Esophagus muscularis mucosa (tissue), 4 donors: ENCODE measurements around the gene EXOC6B. TPM values are rescaled to one million over a fixed set of nuclear protein-coding genes. Genes with fewer than 3 reads are reported as not detected.

Experiments used
- DNase-seq: peaks from one replicate; pipeline ENCODE4 v3.0.0-alpha.2; 2017; ENCODE audit errors: extremely low spot score
- H3K27ac ChIP-seq, 4 donors: fragments of 200-600 bp; sonication (generic); replicated peaks in 1 of 4; 1 replicate in 3 of 4; 2 replicates in 1 of 4; pipeline ENCODE4 v1.5.1; 2016 to 2019; ENCODE audit warnings: mild to moderate bottlenecking in 1 of 4
- H3K27me3 ChIP-seq, 4 donors: fragments of 200-600 bp; sonication (generic); one replicate each; pipeline versions ENCODE4 v1.5.1 to v1.6.0; 2016 to 2019
- H3K36me3 ChIP-seq, 4 donors: fragments of 200-600 bp; sonication (generic); one replicate each; pipeline ENCODE4 v1.5.1; 2016 to 2019
- H3K4me1 ChIP-seq, 4 donors: fragments of 200-600 bp; sonication (generic); one replicate each; pipeline ENCODE4 v1.5.1; 2016 to 2019
- H3K4me3 ChIP-seq, 4 donors: fragments of 200-600 bp; sonication (generic); 1 replicate in 2 of 4; 2 replicates in 2 of 4; pipeline ENCODE4 v1.5.1; 2016 to 2019; ENCODE audit warnings: mild to moderate bottlenecking in 4 of 4, moderate library complexity in 1 of 4
- H3K9me3 ChIP-seq, 4 donors: fragments of 200-600 bp; sonication (generic); 1 replicate in 3 of 4; 2 replicates in 1 of 4; pipeline ENCODE4 v1.5.1; 2016 to 2019
- EP300 ChIP-seq: sonication (generic); formaldehyde crosslinking; IDR thresholded peaks from one replicate; pipeline ENCODE4 v1.6.1; 2017; ENCODE audit warnings: antibody characterized with exemption
- POLR2A ChIP-seq: fragments of 450-650 bp; IDR thresholded peaks from one replicate; pipeline ENCODE4 v1.6.1; 2017; ENCODE audit warnings: antibody characterized with exemption, moderate library complexity, mild to moderate bottlenecking, low read depth
- POLR2AphosphoS5 ChIP-seq, 2 donors: sonication (generic); formaldehyde crosslinking; IDR thresholded peaks; one replicate each; pipeline ENCODE4 v1.6.1; 2017; ENCODE audit warnings: antibody characterized with exemption in 2 of 2
- WGBS: methylation state at CpG from one replicate; pipeline ENCODE4 v1.1.5; 2018; 5-methylcytosine and 5-hydroxymethylcytosine counted together
- intact Hi-C: fragments of 100-400 bp; cut with DNase I; formaldehyde crosslinking; loops from one replicate; pipeline ENCODE4 v1.15.1; 2023
- total RNA-seq, 4 donors: library from RNA; depleted of rRNA; stranded (reverse); fragments of >200 nt; gene quantifications; one replicate each; pipeline versions ENCODE4 v1.1.0 to v1.2.1, GENCODE V29; 2016
- TF ChIP-seq, protein P1 (sequence below), 3 experiments: fragments of 200-600 bp in 2 of 3; fragments of 450-650 bp in 1 of 3; sonication (generic) in 2 of 3; IDR thresholded peaks; one replicate each; pipeline ENCODE4 v1.5.1; 2017 to 2019; ENCODE audit warnings: antibody characterized with exemption in 3 of 3, mild to moderate bottlenecking in 2 of 3, moderate library complexity in 1 of 3

EXOC6B gene
- total RNA-seq, 4 donors from 2014 or later = 24.5 to 45.9 (median 37.4) TPM

DNA sequence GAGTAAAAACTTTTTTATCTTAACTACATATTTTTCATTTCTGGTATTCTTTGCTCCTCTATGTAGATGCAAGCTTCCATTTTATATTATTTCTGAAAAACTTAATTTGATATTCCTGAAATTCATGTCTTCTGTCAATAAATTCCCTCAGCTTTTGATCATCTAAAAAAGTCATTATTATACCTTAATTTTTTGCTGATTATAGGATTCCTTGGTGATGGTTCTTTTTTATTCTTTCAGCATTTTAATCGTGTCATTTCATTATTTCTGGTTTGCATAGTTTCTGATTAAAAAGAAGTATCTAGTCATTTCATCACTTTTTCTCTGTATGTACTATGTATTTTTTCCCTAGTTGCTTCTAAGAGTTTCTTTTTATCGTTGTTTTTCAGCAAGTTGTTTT, 436.4 kb downstream of the EXOC6B start:
- no peaks in the 10 kb centered on the region for H3K36me3 ChIP-seq
- WGBS = 99% methylated on average over 2 of the region's 2 CpGs

DNA sequence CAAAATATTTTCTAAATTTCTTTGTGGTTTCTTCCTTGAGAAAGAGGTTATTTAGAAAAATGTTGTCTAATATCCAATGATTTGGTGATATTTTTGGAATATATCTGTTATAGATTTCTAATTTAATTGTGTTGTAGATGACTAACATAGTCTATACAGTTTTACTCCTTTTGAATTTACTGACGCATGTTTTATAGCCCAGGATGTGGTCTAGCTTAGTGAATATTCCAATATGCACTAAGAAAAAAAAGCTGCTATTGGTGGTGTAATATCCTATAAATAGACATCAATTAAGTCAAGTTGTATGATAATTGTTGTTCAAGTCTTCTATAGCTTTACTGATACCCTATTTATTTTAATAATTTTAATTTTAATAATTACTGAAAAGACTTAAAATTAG, 437.6 kb downstream of the EXOC6B start:
- peaks cover 0 to 9% (median 3%) of the 10 kb centered on the region in 4 donors for H3K9me3 ChIP-seq
- no peaks in the 10 kb centered on the region for H3K4me1 ChIP-seq
- H3K27me3 ChIP-seq = no peaks in the 10 kb centered on the region
- no peak overlapping the region for H3K27ac ChIP-seq
- DNase-seq = no peak
- 100% methylated on average over 1 of the region's 1 CpG for WGBS
- TF ChIP-seq EP300 (no peak), POLR2A (no peak), POLR2AphosphoS5 (IDR thresholded peaks at IDR 0.05) (no peak)
- TF ChIP-seq, protein P1, sequence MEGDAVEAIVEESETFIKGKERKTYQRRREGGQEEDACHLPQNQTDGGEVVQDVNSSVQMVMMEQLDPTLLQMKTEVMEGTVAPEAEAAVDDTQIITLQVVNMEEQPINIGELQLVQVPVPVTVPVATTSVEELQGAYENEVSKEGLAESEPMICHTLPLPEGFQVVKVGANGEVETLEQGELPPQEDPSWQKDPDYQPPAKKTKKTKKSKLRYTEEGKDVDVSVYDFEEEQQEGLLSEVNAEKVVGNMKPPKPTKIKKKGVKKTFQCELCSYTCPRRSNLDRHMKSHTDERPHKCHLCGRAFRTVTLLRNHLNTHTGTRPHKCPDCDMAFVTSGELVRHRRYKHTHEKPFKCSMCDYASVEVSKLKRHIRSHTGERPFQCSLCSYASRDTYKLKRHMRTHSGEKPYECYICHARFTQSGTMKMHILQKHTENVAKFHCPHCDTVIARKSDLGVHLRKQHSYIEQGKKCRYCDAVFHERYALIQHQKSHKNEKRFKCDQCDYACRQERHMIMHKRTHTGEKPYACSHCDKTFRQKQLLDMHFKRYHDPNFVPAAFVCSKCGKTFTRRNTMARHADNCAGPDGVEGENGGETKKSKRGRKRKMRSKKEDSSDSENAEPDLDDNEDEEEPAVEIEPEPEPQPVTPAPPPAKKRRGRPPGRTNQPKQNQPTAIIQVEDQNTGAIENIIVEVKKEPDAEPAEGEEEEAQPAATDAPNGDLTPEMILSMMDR (IDR thresholded peaks at IDR 0.05) = no peak
- H3K36me3 ChIP-seq = no peaks in the 10 kb centered on the region
- H3K4me3 ChIP-seq = no peak overlapping the region
- intact Hi-C loops = no loop called here

More for the DNA sequence above, 436.4 kb downstream of the EXOC6B start:
- Histone ChIP-seq H3K27me3 (no peaks in the 10 kb centered on the region), H3K4me3 (no peak overlapping the region), H3K9me3 (peaks cover 0 to 9% (median 3%) of the 10 kb centered on the region in 4 donors), H3K27ac (no peak overlapping the region), H3K4me1 (no peaks in the 10 kb centered on the region)
- TF ChIP-seq, protein P1 (IDR thresholded peaks at IDR 0.05) = no peak
- no peak for TF ChIP-seq POLR2AphosphoS5 (IDR thresholded peaks at IDR 0.05)
- TF ChIP-seq EP300 = no peak
- TF ChIP-seq POLR2A = no peak
- no peak for DNase-seq
- intact Hi-C loops = no loop called here

DNA sequence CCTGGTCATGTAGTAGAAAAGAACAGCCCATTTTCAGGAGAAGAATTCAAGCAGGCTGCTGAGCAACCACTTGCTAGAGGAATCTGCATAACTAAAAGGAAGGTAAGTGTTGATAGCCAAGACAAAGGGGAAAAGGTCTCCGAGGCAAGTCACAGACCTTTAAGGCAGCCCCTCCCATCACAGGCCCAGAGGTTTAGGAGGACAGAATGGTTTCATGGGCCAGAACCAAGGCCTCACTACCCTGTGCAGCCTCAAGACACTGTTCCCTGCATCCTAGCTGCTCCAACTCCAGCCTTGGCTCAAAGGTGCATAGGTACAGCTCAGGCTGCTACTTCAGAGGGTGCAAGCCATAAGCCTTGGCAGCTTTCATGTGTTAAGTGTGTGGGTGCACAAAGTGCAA, 439.5 kb downstream of the EXOC6B start:
- 100% methylated on average over 1 of the region's 1 CpG for WGBS
- Histone ChIP-seq H3K4me3 (no peak overlapping the region), H3K36me3 (no peaks in the 10 kb centered on the region), H3K27ac (no peak overlapping the region), H3K27me3 (no peaks in the 10 kb centered on the region), H3K4me1 (no peaks in the 10 kb centered on the region), H3K9me3 (peaks cover 0 to 6% (median 3%) of the 10 kb centered on the region in 4 donors)
- TF ChIP-seq, protein P1 (IDR thresholded peaks at IDR 0.05) = no peak
- intact Hi-C loops = no loop called here
- no peak for DNase-seq

DNA sequence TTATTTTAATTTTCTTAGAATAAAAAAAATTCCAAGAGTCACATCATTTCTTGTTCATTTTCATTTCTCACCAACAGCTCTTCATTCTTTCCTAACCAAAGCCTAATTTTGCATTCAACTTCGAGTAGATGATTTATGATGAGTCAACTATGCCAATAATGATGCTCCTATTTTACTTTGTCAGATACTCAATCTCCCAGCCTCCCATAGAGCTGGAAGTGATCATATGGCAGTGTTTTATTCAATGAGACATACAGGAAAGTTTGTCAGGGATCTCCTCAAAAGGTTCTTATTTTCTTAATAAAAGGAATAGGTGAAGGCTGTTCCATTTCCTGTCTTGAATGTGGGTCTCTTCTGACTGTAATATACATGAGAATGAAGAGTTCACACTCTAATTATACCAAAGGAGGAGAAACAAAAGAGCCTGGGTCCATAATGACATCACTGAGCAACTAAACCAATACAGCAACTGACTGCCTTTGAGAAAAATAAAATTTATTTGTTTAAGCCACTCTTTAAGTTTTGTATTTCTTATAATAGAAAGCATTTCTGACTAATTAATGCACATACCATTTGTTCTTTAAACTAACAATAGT, 447.0 kb downstream of the EXOC6B start:
- Histone ChIP-seq H3K4me3 (no peak overlapping the region), H3K27me3 (no peaks in the 10 kb centered on the region), H3K4me1 (no peaks in the 10 kb centered on the region), H3K9me3 (no peaks in the 10 kb centered on the region), H3K36me3 (peaks cover 8 to 24% (median 15%) of the 10 kb centered on the region in 4 donors), H3K27ac (no peak overlapping the region)
- DNase-seq = no peak
- 88% methylated on average over 1 of the region's 1 CpG for WGBS
- intact Hi-C loops = no loop called here
- TF ChIP-seq, protein P1 (IDR thresholded peaks at IDR 0.05) = no peak
- TF ChIP-seq POLR2A (no peak), POLR2AphosphoS5 (IDR thresholded peaks at IDR 0.05) (no peak), EP300 (no peak)
